Hindlimb muscle (tissue), 1 donor: ENCODE data around the gene EEF1E1. TPM values are rescaled to one million over a fixed set of nuclear protein-coding genes. Genes with fewer than 3 reads are reported as not detected.
"Not testable (repeated sequence)": the region's sequence is repeated elsewhere in the genome, so short reads cannot be mapped to it uniquely, and the experiment has no call there.

Experiments used
- DNase-seq: peaks from one replicate; pipeline ENCODE4 v3.0.0-alpha.2; 2013
- polyA plus RNA-seq: library from polyadenylated mRNA; unstranded; fragments of 120-200 nt; gene quantifications from one replicate; pipeline ENCODE4 v1.2.1, GENCODE V29; 2013; ENCODE audit not compliant: insufficient read length

The EEF1E1 gene
- polyA plus RNA-seq, 1 donor: 18.2 TPM

- no peak for DNase-seq
Observed at GRCh38 chr6:8061736-8062135, 40.6 kb downstream of the EEF1E1 start.

GRCh38 chr6:8060346-8060745, 42.0 kb downstream of the EEF1E1 start:
- DNase-seq: no peak

GRCh38 chr6:8059129-8059528, 43.2 kb downstream of the EEF1E1 start:
- no peak for DNase-seq

- DNase-seq: no peak
Observed at GRCh38 chr6:8057793-8058192, 44.6 kb downstream of the EEF1E1 start.

- DNase-seq: no peak
Observed at GRCh38 chr6:8057263-8057662, 45.1 kb downstream of the EEF1E1 start.

GRCh38 chr6:8054276-8054675, 48.1 kb downstream of the EEF1E1 start:
- DNase-seq: no peak

GRCh38 chr6:8047541-8048292, 54.6 kb downstream of the EEF1E1 start:
- DNase-seq: no peak

- DNase-seq: not testable (repeated sequence)
Observed at GRCh38 chr6:8045769-8046168, 56.6 kb downstream of the EEF1E1 start.

GRCh38 chr6:8043221-8043620, 59.1 kb downstream of the EEF1E1 start:
- DNase-seq: no peak

GRCh38 chr6:8041913-8042583, 60.3 kb downstream of the EEF1E1 start:
- DNase-seq: no peak

GRCh38 chr6:8034107-8034506, 68.2 kb downstream of the EEF1E1 start:
- not testable (repeated sequence) for DNase-seq

GRCh38 chr6:8030920-8031319, 71.4 kb downstream of the EEF1E1 start:
- no peak for DNase-seq

Other genes with a start within 250 kb of the EEF1E1 start
- 88.1 TPM for gene TXNDC5, start 191.8 kb downstream of the EEF1E1 start, polyA plus RNA-seq
- gene BLOC1S5, start 38.2 kb downstream of the EEF1E1 start, polyA plus RNA-seq: 12.1 TPM